GM20000 (cell line): ENCODE data around the gene ZNF526.

Experiments
- DNase-seq: peaks from one replicate; pipeline ENCODE4 v3.0.0; 2012; ENCODE audit warnings: low spot score
- CTCF ChIP-seq: IDR thresholded peaks from 2 replicates; pipeline ENCODE4 v1.5.1; 2012; ENCODE audit warnings: mild to moderate bottlenecking, control low read depth; ENCODE audit errors: extremely low read depth, missing control alignments

The ZNF526 gene

DNA sequence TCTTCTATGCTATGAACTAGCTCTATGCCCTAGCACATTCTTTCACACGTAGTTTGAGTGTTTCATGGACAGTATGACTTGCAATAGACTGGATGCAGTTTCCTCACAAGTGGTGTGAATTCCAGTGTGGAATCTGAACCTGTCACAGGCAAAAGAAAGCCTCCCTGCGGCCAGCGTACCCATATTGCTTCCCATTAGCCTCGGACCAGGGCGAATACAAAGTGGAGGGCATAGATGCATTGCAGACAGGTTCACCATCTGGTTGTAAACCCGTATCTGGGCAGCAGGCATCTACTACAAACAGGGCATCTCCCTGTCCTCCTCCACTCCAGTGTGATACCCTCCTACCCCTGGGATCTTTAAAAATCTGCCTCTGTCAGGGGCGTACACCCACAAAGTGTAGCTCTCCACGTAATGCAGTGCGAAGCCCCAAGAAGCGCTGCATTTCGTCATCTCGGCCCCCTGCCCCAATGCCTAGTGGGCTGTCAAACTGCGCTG, 47.6 kb downstream of the ZNF526 start:
- TF ChIP-seq CTCF = no peak

DNA sequence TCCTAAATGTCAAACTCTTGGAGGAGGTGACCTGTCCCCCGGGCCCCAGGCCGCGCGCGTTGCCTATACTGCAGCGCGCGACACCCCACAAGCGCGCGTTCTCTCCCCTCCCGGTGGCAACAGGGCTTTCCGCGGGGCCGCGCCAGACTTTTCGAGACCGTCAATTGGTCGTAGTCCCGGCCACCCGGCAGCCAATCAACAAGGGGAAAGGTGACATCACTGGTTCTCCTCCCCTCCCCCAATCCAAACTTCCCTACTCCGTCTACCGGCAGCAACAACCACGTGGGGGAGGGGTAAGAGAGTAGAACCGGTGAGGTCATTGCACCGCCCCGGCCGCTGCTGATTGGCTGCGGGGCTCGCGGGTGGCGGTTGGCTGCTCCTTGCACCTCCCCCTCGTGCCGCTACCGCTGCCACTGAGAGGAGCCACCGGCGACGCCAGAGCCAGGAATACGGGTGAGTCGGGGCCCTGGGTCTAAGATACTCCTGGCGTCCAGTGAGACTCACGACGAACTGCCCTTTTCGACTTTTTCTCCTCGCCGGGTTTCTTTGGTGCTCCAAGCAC, 48.1 kb downstream of the ZNF526 start:
- peak; percentile 90 for DNase-seq
- no peak for TF ChIP-seq CTCF

More for the DNA sequence above, 47.6 kb downstream of the ZNF526 start:
- no peak for DNase-seq

DNA sequence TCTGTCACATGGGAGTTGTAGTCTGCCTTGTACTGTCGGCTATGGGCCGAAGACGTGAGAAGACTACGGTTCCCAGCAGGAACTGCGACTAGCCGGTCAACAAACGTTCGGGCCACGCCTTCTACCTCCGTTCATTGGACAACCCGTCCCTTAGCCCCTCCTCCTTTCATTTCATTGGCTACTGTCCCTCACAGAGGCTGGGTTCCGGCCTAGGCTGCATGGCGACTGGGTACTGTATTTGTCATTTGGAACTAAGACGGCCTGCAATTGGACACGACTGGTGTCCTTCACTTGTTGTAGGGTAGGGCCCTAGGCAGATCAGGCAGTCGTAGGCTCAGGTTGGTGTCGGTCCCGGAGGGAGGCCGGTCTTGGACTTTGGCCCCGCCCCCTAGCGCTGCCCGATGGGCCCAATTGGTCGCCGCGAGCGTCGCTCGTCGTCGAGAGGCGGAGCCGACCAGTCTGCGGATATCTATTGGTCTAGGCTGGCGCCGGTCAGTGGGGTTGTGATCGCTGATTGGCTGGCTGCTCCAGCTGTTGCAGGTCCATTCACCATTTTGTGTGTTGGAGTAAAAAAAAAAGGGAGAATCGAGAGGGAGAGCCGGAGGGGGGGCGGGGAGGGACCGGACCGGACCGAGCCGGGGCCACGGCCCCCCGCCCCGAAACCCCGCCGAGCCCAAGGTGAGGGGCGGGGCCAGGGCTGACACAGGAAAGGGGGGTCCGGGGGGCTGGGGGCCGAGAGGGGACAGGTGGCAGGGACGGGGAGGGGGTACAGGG, 48.8 kb downstream of the ZNF526 start, which contains the start of gene CIC:
Gene CIC, plus strand, starts transcription at position 549 of the 774 bp plus-strand sequence. CDS start 2,532 bp downstream, outside the sequence.
- TF ChIP-seq CTCF = no peak
- peak; percentile 97 for DNase-seq

DNA sequence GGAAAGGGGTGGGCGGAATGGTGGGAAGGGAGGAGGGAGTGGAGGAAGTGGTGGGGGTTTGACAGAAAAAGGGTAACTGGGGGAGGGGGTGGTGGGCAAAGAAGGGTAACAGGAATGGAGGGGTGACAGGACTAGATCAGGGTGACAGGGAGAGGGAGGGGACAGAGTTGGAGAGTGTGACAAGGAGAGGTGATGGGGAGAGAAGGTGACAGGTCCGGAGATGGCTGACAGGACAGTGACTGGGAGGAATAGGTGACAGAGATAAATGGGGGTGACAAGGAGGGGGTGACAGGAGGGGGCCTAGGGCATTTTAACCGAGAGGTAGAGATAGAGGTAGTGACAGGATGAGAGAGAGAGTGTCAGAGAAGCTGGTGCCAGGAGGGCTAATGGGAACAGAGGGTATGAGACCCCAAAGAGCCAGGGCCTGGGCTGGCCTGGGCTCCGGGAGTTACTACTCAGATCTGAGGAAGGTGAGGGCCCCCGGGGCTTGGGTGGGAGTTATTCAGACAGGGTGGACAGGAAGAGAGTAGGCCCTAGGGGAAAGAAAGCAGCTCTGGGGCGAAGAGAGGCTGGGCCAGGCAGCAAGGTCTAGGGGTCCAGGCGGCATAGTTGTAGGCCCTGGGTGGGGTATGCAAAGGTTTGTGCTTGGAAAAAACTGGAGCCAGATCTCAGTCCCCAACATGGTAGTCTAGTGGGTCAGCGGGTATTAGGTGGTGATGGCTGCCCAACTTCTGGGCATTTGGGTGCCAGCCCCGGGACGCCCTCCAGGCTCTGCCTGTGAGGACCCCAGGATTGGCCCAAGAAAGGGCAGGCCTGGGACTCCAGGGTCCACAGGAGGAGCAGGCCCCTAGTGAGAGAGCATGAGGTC, 49.6 kb downstream of the ZNF526 start:
- DNase-seq = no peak
- TF ChIP-seq CTCF = no peak

DNA sequence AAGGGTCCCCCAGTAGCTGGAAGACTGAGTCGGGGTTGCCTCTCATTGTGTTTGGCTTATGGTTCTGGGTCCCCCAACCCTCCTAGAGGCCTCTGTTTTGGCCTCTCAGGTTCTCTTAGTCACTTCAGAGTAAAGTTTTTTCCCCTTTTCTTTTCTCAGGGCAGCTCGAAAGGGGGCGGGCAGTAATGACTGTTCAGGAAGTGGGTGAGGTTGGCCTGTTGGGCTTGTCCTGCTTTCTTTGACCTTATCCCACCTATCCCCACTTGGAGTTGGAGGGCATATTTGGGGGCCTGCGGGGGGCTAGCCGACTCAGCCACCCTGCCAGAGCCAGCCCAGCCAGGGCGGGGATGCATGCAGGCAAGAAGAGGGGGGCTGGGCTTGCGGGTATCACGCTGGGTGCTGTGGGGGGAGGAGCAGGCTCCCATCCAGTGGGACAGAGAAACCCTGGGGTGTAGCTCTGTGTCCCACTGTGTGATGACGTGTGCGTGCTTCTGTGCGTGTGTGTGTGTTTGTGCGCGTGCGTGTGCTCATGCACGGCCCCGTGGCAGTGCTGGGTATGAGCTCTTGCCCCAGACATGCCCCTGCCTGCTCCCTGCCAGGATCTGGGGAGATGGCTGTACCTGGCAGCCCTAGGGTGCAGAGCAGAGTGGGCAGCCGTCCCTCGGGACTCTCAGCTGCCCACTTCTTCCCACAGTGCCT, 50.4 kb downstream of the ZNF526 start:
- peak; percentile 68 for DNase-seq
- TF ChIP-seq CTCF = no peak

DNA sequence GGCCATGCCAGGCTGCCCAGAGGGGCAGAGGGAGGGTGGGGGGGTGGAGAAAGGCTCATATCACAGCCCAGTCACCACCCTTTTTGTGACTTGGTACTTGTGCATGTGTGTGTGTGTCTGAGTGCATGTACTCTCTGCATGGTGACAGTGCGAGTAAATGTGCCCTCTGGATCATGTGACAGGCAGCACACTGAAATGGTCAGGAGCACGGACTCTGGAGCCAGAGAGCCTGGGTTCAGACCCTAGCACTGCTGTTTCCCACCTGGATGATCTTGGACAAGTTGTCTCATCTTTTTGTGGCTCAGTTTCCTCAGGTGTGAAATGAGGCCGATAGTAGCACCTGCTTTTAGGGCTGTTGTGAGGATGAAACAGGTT, 50.9 kb downstream of the ZNF526 start:
- no peak for TF ChIP-seq CTCF
- DNase-seq = no peak
